ENCODE results near the gene FN3KRP.

- TF ChIP-seq JUN (CRISPR knock-in tag; IDR thresholded peaks at IDR 0.05), result no peak
- TF ChIP-seq CTCF (IDR thresholded peaks at IDR 0.05), result no peak
- TF ChIP-seq TEAD1 (CRISPR knock-in tag; IDR thresholded peaks at IDR 0.05), result no peak
- no peak for TF ChIP-seq ETV6 (CRISPR knock-in tag; IDR thresholded peaks at IDR 0.05)
- TF ChIP-seq NFATC4 (CRISPR knock-in tag; IDR thresholded peaks at IDR 0.05), result no peak
- no peak for TF ChIP-seq ZNF232 (CRISPR knock-in tag; IDR thresholded peaks at IDR 0.05)
- TF ChIP-seq RELA (CRISPR knock-in tag; IDR thresholded peaks at IDR 0.05; ENCODE audit: borderline replicate concordance), result no peak
These were observed 18.8 kb upstream of the FN3KRP start for GRCh38 chr17:82697808-82698064.

Data from WTC11 (cell line).